ENCODE data around the gene OR2V2.

DNA sequence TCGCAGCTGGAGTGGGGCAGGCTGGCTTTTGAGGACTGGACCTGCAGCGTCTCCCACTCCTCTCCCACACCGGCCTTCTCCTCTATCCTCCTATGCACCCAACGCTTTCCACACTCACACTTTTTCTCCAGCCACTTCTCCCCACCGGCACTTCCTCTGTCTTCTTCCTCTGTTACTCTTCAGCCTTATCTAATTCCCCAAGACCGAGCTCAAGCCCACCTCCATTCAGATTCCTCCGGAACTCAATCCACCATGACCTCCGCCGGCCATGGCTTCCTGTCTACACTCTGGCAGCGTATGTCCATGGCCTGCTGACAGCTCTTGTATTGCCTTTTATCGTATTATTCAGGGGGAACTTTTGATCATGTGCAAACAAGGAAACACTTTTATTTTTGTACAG lies 15.9 kb upstream of the OR2V2 start:
- TF ChIP-seq, protein P1, sequence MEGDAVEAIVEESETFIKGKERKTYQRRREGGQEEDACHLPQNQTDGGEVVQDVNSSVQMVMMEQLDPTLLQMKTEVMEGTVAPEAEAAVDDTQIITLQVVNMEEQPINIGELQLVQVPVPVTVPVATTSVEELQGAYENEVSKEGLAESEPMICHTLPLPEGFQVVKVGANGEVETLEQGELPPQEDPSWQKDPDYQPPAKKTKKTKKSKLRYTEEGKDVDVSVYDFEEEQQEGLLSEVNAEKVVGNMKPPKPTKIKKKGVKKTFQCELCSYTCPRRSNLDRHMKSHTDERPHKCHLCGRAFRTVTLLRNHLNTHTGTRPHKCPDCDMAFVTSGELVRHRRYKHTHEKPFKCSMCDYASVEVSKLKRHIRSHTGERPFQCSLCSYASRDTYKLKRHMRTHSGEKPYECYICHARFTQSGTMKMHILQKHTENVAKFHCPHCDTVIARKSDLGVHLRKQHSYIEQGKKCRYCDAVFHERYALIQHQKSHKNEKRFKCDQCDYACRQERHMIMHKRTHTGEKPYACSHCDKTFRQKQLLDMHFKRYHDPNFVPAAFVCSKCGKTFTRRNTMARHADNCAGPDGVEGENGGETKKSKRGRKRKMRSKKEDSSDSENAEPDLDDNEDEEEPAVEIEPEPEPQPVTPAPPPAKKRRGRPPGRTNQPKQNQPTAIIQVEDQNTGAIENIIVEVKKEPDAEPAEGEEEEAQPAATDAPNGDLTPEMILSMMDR (IDR thresholded peaks at IDR 0.05; ENCODE audit: low read depth, low read length, missing input control): no peak
- TF ChIP-seq YY1 (IDR thresholded peaks at IDR 0.05) (no peak), SP1 (IDR thresholded peaks at IDR 0.05) (no peak)
- TF ChIP-seq, protein P2, sequence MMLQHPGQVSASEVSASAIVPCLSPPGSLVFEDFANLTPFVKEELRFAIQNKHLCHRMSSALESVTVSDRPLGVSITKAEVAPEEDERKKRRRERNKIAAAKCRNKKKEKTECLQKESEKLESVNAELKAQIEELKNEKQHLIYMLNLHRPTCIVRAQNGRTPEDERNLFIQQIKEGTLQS (IDR thresholded peaks at IDR 0.05): no peak
- TF ChIP-seq, protein P3, sequence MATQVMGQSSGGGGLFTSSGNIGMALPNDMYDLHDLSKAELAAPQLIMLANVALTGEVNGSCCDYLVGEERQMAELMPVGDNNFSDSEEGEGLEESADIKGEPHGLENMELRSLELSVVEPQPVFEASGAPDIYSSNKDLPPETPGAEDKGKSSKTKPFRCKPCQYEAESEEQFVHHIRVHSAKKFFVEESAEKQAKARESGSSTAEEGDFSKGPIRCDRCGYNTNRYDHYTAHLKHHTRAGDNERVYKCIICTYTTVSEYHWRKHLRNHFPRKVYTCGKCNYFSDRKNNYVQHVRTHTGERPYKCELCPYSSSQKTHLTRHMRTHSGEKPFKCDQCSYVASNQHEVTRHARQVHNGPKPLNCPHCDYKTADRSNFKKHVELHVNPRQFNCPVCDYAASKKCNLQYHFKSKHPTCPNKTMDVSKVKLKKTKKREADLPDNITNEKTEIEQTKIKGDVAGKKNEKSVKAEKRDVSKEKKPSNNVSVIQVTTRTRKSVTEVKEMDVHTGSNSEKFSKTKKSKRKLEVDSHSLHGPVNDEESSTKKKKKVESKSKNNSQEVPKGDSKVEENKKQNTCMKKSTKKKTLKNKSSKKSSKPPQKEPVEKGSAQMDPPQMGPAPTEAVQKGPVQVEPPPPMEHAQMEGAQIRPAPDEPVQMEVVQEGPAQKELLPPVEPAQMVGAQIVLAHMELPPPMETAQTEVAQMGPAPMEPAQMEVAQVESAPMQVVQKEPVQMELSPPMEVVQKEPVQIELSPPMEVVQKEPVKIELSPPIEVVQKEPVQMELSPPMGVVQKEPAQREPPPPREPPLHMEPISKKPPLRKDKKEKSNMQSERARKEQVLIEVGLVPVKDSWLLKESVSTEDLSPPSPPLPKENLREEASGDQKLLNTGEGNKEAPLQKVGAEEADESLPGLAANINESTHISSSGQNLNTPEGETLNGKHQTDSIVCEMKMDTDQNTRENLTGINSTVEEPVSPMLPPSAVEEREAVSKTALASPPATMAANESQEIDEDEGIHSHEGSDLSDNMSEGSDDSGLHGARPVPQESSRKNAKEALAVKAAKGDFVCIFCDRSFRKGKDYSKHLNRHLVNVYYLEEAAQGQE (IDR thresholded peaks at IDR 0.05): no peak

Measured in liver (tissue), 3 donors.